ENCODE measurements around the gene ADARB2. TPM values are rescaled to one million over a fixed set of nuclear protein-coding genes. Genes with fewer than 3 reads are reported as not detected.

ADARB2 gene
- polyA plus RNA-seq, 3 donors = not detected

- no peaks in the 10 kb centered on the region for H3K9me3 ChIP-seq (replicated peaks in 1 of 2; ENCODE audit: control insufficient read depth in 1 of 2, insufficient read depth in 1 of 2, low read length in 2 of 2)
- Mint-ChIP-seq H3K4me3 (no peak overlapping the region), H3K27me3 (ENCODE audit: low read depth in 3 of 3) (peaks cover 0 to 3% (median 1%) of the 10 kb centered on the region in 3 donors), H3K4me1 (no peaks in the 10 kb centered on the region), H3K9me3 (peaks cover 0 to 3% (median 0%) of the 10 kb centered on the region in 7 donors), H3K27ac (no peak overlapping the region), H3K36me3 (no peaks in the 10 kb centered on the region)
- no peak overlapping the region for H3K9ac ChIP-seq (ENCODE audit: insufficient read depth, low read length, poor library complexity, severe bottlenecking)
- no peak for TF ChIP-seq CTCF (IDR thresholded peaks at IDR 0.05)
- H3K4me3 ChIP-seq (replicated peaks in 1 of 3; ENCODE audit: low read depth in 2 of 3, low read length in 3 of 3) = no peak overlapping the region
- no peaks in the 10 kb centered on the region for H3K36me3 ChIP-seq (replicated peaks in 1 of 2; ENCODE audit: control insufficient read depth in 1 of 2, insufficient read depth in 2 of 2, low read length in 2 of 2)
- no peak for DNase-seq
- no peaks in the 10 kb centered on the region for H4K20me1 ChIP-seq (ENCODE audit: insufficient read depth, low read length)
- H3K79me2 ChIP-seq (ENCODE audit: insufficient read depth, low read length) = no peaks in the 10 kb centered on the region
- H3K27ac ChIP-seq (ENCODE audit: low read depth in 1 of 2, low read length in 2 of 2) = no peak overlapping the region
- no peak overlapping the region for H2AFZ ChIP-seq (ENCODE audit: insufficient read depth, low read depth, low read length, poor library complexity, severe bottlenecking)
- H3K4me1 ChIP-seq (ENCODE audit: control insufficient read depth in 1 of 2, insufficient read depth in 2 of 2, low read length in 2 of 2) = no peaks in the 10 kb centered on the region
- no peaks in the 10 kb centered on the region for H3K27me3 ChIP-seq (ENCODE audit: control insufficient read depth in 2 of 2, insufficient read depth in 2 of 2, low read length in 2 of 2)
- WGBS (ENCODE audit: insufficient coverage) = 80% methylated on average over 2 of the region's 2 CpGs
- intact Hi-C loops (cut with micrococcal nuclease) = no loop called here
- no peak overlapping the region for H3K4me2 ChIP-seq (replicated peaks; ENCODE audit: extremely low read depth, low read length, poor library complexity, severe bottlenecking)
Measured at GRCh38 chr10:1491901-1492300, 245.4 kb downstream of the ADARB2 start.

- Histone ChIP-seq H3K4me1 (ENCODE audit: control insufficient read depth in 1 of 2, insufficient read depth in 2 of 2, low read length in 2 of 2) (no peaks in the 10 kb centered on the region), H3K9ac (ENCODE audit: insufficient read depth, low read length, poor library complexity, severe bottlenecking) (no peak overlapping the region), H3K4me2 (replicated peaks; ENCODE audit: extremely low read depth, low read length, poor library complexity, severe bottlenecking) (no peak overlapping the region), H3K27me3 (ENCODE audit: control insufficient read depth in 2 of 2, insufficient read depth in 2 of 2, low read length in 2 of 2) (no peaks in the 10 kb centered on the region), H3K4me3 (replicated peaks in 1 of 3; ENCODE audit: low read depth in 2 of 3, low read length in 3 of 3) (no peak overlapping the region), H2AFZ (ENCODE audit: insufficient read depth, low read depth, low read length, poor library complexity, severe bottlenecking) (no peak overlapping the region), H3K36me3 (replicated peaks in 1 of 2; ENCODE audit: control insufficient read depth in 1 of 2, insufficient read depth in 2 of 2, low read length in 2 of 2) (no peaks in the 10 kb centered on the region), H3K79me2 (ENCODE audit: insufficient read depth, low read length) (no peaks in the 10 kb centered on the region), H4K20me1 (ENCODE audit: insufficient read depth, low read length) (no peaks in the 10 kb centered on the region), H3K27ac (ENCODE audit: low read depth in 1 of 2, low read length in 2 of 2) (no peak overlapping the region), H3K9me3 (replicated peaks in 1 of 2; ENCODE audit: control insufficient read depth in 1 of 2, insufficient read depth in 1 of 2, low read length in 2 of 2) (no peaks in the 10 kb centered on the region)
- 92% methylated on average over 2 of the region's 4 CpGs for WGBS (ENCODE audit: insufficient coverage)
- Mint-ChIP-seq H3K9me3 (peaks cover 0 to 3% (median 0%) of the 10 kb centered on the region in 7 donors), H3K27ac (no peak overlapping the region), H3K27me3 (ENCODE audit: low read depth in 3 of 3) (peaks cover 0 to 3% (median 3%) of the 10 kb centered on the region in 3 donors), H3K4me3 (no peak overlapping the region), H3K4me1 (no peaks in the 10 kb centered on the region), H3K36me3 (no peaks in the 10 kb centered on the region)
- no peak for TF ChIP-seq CTCF (IDR thresholded peaks at IDR 0.05)
- intact Hi-C loops (cut with micrococcal nuclease) = no loop called here
- no peak for DNase-seq
Measured at GRCh38 chr10:1489801-1490200, 247.5 kb downstream of the ADARB2 start.
